HEK293T (cell line): ENCODE data around the gene CTIF.

Source experiments
- BHLHE40 ChIP-seq: fragments of 450-650 bp; IDR thresholded peaks from 2 replicates; pipeline ENCODE4 v1.6.1; 2016; ENCODE audit warnings: mild to moderate bottlenecking, moderate library complexity, borderline replicate concordance
- ELF4 ChIP-seq: fragments of 450-650 bp; IDR thresholded peaks from 2 replicates; pipeline ENCODE4 v1.6.1; 2017; ENCODE audit warnings: antibody characterized with exemption
- FOXA1 ChIP-seq: fragments of 450-650 bp; IDR thresholded peaks from 2 replicates; pipeline ENCODE4 v1.6.1; 2016; ENCODE audit warnings: mild to moderate bottlenecking
- FOXK2 ChIP-seq: fragments of 450-650 bp; IDR thresholded peaks from 2 replicates; pipeline ENCODE4 v1.6.1; 2016; ENCODE audit warnings: mild to moderate bottlenecking
- FOXM1 ChIP-seq: fragments of 450-650 bp; IDR thresholded peaks from 2 replicates; pipeline ENCODE4 v1.6.1; 2017; ENCODE audit warnings: mild to moderate bottlenecking, borderline replicate concordance
- HDGF ChIP-seq: fragments of 450-650 bp; IDR thresholded peaks from 2 replicates; pipeline ENCODE4 v1.6.1; 2017; ENCODE audit warnings: antibody characterized with exemption, borderline replicate concordance
- NFRKB ChIP-seq: fragments of 450-650 bp; IDR thresholded peaks from 2 replicates; pipeline ENCODE4 v1.6.1; 2016; ENCODE audit warnings: mild to moderate bottlenecking, moderate library complexity
- SP1 ChIP-seq: fragments of 450-650 bp; IDR thresholded peaks from 2 replicates; pipeline ENCODE4 v1.6.1; 2017
- SUZ12 ChIP-seq: fragments of 450-650 bp; IDR thresholded peaks from 2 replicates; pipeline ENCODE4 v1.6.1; 2016; ENCODE audit warnings: mild to moderate bottlenecking
- ZNF384 ChIP-seq: fragments of 450-650 bp; IDR thresholded peaks from 2 replicates; pipeline ENCODE4 v1.6.1; 2016

DNA sequence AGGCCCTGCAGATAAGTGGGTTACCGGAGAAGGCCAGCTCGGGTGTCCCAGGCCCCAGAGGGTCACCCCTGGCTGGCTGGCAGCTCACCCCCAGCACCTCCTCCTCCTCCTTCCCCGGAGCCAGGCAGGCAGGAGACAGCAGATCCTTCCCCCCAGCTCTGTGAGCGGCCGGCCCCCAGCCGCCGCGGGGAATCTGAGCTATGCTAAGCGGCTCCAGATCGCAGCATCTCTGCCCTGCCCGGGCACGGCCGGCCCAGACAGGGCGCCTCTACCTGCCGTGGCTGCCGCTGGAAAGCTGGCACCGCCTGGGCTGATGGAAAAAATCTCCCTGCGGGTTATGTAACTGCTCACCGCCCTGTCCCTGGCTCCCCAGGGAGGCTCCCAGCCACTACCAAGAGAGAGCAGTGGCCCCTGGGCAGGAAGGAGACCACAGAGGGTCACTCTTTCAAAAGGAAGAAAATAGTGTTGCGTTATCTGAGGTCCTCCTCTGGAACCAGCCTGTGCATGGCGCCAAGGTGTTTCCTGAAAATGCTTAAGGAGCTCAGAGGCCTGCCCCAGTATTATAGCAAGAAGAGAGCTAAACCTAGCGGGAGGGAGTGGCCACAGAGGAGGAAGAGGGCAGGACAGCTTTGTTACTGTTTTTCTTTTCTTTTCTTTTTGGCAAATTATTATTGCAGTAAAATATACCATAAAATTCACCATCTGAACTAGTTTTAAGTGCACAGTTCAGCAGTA, 233.0 kb downstream of the CTIF start:
- TF ChIP-seq FOXK2 (no peak), FOXM1 (no peak), FOXA1 (no peak), SP1 (no peak), SUZ12 (no peak), ZNF384 (no peak), NFRKB (no peak), BHLHE40 (no peak), ELF4 (no peak), HDGF (no peak)
